ENCODE results near the gene ARMC3. TPM values are rescaled to one million over a fixed set of nuclear protein-coding genes. Genes with fewer than 3 reads are reported as not detected.

Gene ARMC3
- total and polyA plus RNA-seq, 8 donors = 1.6 to 10.0 (median 8.4) TPM; not detected in 1

DNA sequence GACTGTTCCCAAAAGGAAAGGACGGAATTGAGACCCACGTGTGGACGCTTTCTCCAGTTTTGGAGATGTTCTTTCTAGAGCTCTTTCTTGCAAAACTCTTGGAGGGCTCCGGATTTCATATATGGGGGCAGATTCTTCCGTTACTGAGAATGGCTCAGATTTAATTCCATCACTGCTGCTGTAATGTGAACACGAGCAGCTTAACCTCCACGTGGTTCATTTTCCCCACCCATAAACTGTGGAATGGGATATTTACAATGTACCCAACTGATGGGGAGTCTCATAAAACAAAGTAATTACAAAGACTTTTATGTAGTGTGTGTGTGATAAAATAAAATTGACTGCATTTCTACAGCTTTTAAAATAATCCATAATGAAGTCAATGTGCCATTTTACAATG is 152.4 kb downstream of the ARMC3 start:
- Histone ChIP-seq H3K36me3 (no peaks in the 10 kb centered on the region), H3K27ac (no peak overlapping the region)
- TF ChIP-seq, protein P1, sequence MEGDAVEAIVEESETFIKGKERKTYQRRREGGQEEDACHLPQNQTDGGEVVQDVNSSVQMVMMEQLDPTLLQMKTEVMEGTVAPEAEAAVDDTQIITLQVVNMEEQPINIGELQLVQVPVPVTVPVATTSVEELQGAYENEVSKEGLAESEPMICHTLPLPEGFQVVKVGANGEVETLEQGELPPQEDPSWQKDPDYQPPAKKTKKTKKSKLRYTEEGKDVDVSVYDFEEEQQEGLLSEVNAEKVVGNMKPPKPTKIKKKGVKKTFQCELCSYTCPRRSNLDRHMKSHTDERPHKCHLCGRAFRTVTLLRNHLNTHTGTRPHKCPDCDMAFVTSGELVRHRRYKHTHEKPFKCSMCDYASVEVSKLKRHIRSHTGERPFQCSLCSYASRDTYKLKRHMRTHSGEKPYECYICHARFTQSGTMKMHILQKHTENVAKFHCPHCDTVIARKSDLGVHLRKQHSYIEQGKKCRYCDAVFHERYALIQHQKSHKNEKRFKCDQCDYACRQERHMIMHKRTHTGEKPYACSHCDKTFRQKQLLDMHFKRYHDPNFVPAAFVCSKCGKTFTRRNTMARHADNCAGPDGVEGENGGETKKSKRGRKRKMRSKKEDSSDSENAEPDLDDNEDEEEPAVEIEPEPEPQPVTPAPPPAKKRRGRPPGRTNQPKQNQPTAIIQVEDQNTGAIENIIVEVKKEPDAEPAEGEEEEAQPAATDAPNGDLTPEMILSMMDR (IDR thresholded peaks at IDR 0.05) = no peak

DNA sequence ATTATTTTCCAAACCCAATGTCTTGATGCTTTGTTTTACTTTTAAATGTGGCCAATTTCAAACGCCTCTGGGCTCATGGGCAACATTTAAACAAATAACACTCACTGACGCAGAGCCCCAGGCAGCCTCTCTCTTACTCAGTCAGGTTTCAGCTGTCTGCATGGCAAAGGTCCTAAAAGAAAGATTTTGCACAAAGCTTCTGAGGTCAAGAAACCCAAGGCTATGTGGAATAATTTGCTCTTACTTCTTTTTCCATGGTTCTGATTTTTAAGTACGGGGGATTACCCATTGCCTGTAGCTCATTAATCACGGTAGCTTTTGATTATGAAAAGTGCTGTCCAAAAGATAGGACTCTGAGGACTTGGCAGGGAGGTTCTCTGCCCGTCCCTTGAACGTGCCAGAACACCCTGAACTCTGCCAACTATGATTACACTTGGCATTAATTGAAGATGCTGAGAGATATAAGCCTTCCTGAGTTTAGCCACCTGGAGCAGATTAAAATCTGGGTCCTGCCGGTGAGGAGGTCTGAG is 153.4 kb downstream of the ARMC3 start:
- TF ChIP-seq, protein P1 (IDR thresholded peaks at IDR 0.05) = no peak
- intact Hi-C loops (cut with DNase I) = no loop called here
- no peak for DNase-seq
- no peak overlapping the region for H3K4me3 ChIP-seq
- H3K36me3 ChIP-seq = no peaks in the 10 kb centered on the region
- peaks cover 6 to 41% of the 10 kb centered on the region in 2 donors for H3K27me3 ChIP-seq
- ATAC-seq = peak; percentile 33
- no peaks in the 10 kb centered on the region for H3K9me3 ChIP-seq
- H3K27ac ChIP-seq = no peak overlapping the region
- no peaks in the 10 kb centered on the region for H3K4me1 ChIP-seq

More for the DNA sequence above, 152.4 kb downstream of the ARMC3 start:
- DNase-seq (no peak), ATAC-seq (no peak)
- Histone ChIP-seq H3K9me3 (no peaks in the 10 kb centered on the region), H3K4me3 (no peak overlapping the region), H3K4me1 (no peaks in the 10 kb centered on the region), H3K27me3 (peaks cover 6 to 41% of the 10 kb centered on the region in 2 donors)
- intact Hi-C loops (cut with DNase I) = no loop called here

DNA sequence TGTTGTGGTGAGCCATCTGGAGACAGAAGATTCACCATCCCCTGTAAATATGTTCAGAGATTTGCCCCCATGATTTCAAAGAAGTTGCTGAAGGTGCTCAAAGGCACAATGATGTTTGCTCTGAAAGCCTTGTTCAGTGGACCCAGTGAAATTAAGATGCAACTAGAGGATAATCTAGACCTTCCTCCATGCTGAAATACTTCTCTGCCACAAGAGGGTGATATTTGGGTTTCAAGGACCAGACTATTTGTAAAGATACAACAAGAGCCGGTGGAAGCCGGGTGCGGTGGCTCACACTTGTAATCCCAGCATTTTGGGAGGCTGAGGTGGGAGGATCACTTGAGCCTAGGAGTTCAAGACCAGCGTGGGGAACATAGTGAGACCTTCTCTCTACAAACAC is 154.0 kb downstream of the ARMC3 start:
- H3K27ac ChIP-seq = no peak overlapping the region
- no peaks in the 10 kb centered on the region for H3K36me3 ChIP-seq
- H3K4me3 ChIP-seq = no peak overlapping the region
- ATAC-seq = no peak
- TF ChIP-seq, protein P1 (IDR thresholded peaks at IDR 0.05) = no peak
- H3K9me3 ChIP-seq = no peaks in the 10 kb centered on the region
- intact Hi-C loops (cut with DNase I) = no loop called here
- H3K4me1 ChIP-seq = no peaks in the 10 kb centered on the region
- peaks cover 6 to 35% of the 10 kb centered on the region in 2 donors for H3K27me3 ChIP-seq
- no peak for DNase-seq

Other genes starting within 250 kb of the ARMC3 start
- 10 to 100 TPM; 41.0 to 53.8 TPM for gene PIP4K2A, start 213.5 kb upstream of the ARMC3 start, total RNA-seq
- gene PIP4K2A, start 213.5 kb upstream of the ARMC3 start, polyA plus RNA-seq (ENCODE audit: insufficient read length in 6 of 6) = 10 to 100 TPM; 24.9 to 30.2 (median 28.8) TPM
- 10 to 100 TPM; 28.0 to 29.1 TPM for gene MSRB2, start 167.5 kb downstream of the ARMC3 start, total RNA-seq
- gene MSRB2, start 167.5 kb downstream of the ARMC3 start, polyA plus RNA-seq (ENCODE audit: insufficient read length in 6 of 6) = 10 to 100 TPM; 36.5 to 41.0 (median 38.9) TPM

All from left lung (tissue), 10 donors.